ENCODE results near the gene MOB3A.

The MOB3A gene

GRCh38 chr19:2055931-2056836 is 39.9 kb downstream of the MOB3A start:
- no peak for DNase-seq

- DNase-seq = no peak
Observed at GRCh38 chr19:2054763-2055162, 41.4 kb downstream of the MOB3A start.

- no peak for DNase-seq
Observed at GRCh38 chr19:2053601-2054389, 42.3 kb downstream of the MOB3A start.

GRCh38 chr19:2051773-2052704 is 44.1 kb downstream of the MOB3A start:
- no peak for DNase-seq

- DNase-seq = peak; percentile 70
Observed at GRCh38 chr19:2050991-2051772, 44.9 kb downstream of the MOB3A start, which contains the start of gene MKNK2. TSS of gene MKNK2 (minus strand) at chr19:2051244. CDS start at chr19:2050851, 393 bp downstream.

- DNase-seq = no peak
Observed at GRCh38 chr19:2050349-2050990, 45.7 kb downstream of the MOB3A start.

- no peak for DNase-seq
Observed at GRCh38 chr19:2049741-2050348, 46.3 kb downstream of the MOB3A start.

- no peak for DNase-seq
Observed at GRCh38 chr19:2048959-2049740, 47.0 kb downstream of the MOB3A start.

GRCh38 chr19:2048104-2048958 is 47.8 kb downstream of the MOB3A start:
- DNase-seq = no peak

GRCh38 chr19:2047449-2048103 is 48.5 kb downstream of the MOB3A start:
- DNase-seq = no peak

- DNase-seq = no peak
Observed at GRCh38 chr19:2047076-2047448, 49.1 kb downstream of the MOB3A start.

GRCh38 chr19:2046046-2046907 is 49.8 kb downstream of the MOB3A start:
- DNase-seq = no peak

- no peak for DNase-seq
Observed at GRCh38 chr19:2045501-2046045, 50.6 kb downstream of the MOB3A start.

GRCh38 chr19:2044709-2045500 is 51.2 kb downstream of the MOB3A start:
- DNase-seq = no peak

- DNase-seq = no peak
Observed at GRCh38 chr19:2043961-2044708, 52.0 kb downstream of the MOB3A start.

- DNase-seq = no peak
Observed at GRCh38 chr19:2043251-2043641, 52.9 kb downstream of the MOB3A start.
